Lower leg skin (tissue), 3 donors: Measurements from ENCODE around the gene DLD.

Source experiments
- CTCF ChIP-seq, 3 donors: fragments of 450-650 bp; IDR thresholded peaks; one replicate each; pipeline ENCODE4 v1.5.1; 2016; ENCODE audit warnings: antibody characterized with exemption in 3 of 3, mild to moderate bottlenecking in 3 of 3, moderate library complexity in 2 of 3
- POLR2A ChIP-seq, 2 donors: fragments of 450-650 bp; IDR thresholded peaks; one replicate each; pipeline ENCODE4 v1.6.1; 2016 to 2017; ENCODE audit warnings: antibody characterized with exemption in 2 of 2, mild to moderate bottlenecking in 1 of 2, moderate library complexity in 1 of 2

- TF ChIP-seq CTCF (IDR thresholded peaks at IDR 0.05) (no peak), POLR2A (IDR thresholded peaks at IDR 0.05) (no peak)
Measured at GRCh38 chr7:107920048-107920772, 29.2 kb downstream of the DLD start.
